ENCODE measurements around the gene BMPR1B.

The BMPR1B gene

GRCh38 chr4:94757192-94758140 is at the start of gene BMPR1B:
BMPR1B (plus strand) TSS chr4:94757955; CDS start chr4:95104425, 346,470 bp downstream.
- H3K27me3 Mint-ChIP-seq (ENCODE audit: low read depth, poor library complexity), result peaks cover 69% of the 10 kb centered on the region

GRCh38 chr4:94711635-94712034 is 46.1 kb upstream of the BMPR1B start:
- Mint-ChIP-seq H3K36me3 (ENCODE audit: low read depth) (no peaks in the 10 kb centered on the region), H3K27ac (peak overlapping the region; percentile 49)

More at GRCh38 chr4:94757192-94758140, at the start of gene BMPR1B:
- Mint-ChIP-seq H3K9me3 (no peaks in the 10 kb centered on the region), H3K27ac (peak within 1 kb of the TSS; percentile 55), H3K36me3 (ENCODE audit: low read depth) (no peaks in the 10 kb centered on the region), H3K4me3 (peak within 1 kb of the TSS; percentile 93), H3K4me1 (peaks cover 20% of the 10 kb centered on the region)
- TF ChIP-seq CTCF (IDR thresholded peaks at IDR 0.05), result no peak
- peak; percentile 44 for DNase-seq

GRCh38 chr4:94714365-94715160 is 43.2 kb upstream of the BMPR1B start:
- Mint-ChIP-seq H3K9me3 (peaks cover 16% of the 10 kb centered on the region), H3K4me1 (peaks cover 11% of the 10 kb centered on the region), H3K4me3 (no peak overlapping the region), H3K27me3 (ENCODE audit: low read depth, poor library complexity) (peaks cover 3% of the 10 kb centered on the region), H3K27ac (no peak overlapping the region), H3K36me3 (ENCODE audit: low read depth) (no peaks in the 10 kb centered on the region)
- TF ChIP-seq CTCF (IDR thresholded peaks at IDR 0.05), result no peak
- DNase-seq, result no peak

More at GRCh38 chr4:94711635-94712034, 46.1 kb upstream of the BMPR1B start:
- Mint-ChIP-seq H3K4me3 (no peak overlapping the region), H3K4me1 (peaks cover 11% of the 10 kb centered on the region), H3K9me3 (peaks cover 8% of the 10 kb centered on the region), H3K27me3 (ENCODE audit: low read depth, poor library complexity) (peaks cover 7% of the 10 kb centered on the region)
- no peak for DNase-seq
- TF ChIP-seq CTCF (IDR thresholded peaks at IDR 0.05), result no peak

- Mint-ChIP-seq H3K36me3 (ENCODE audit: low read depth) (no peaks in the 10 kb centered on the region), H3K4me3 (no peak overlapping the region), H3K27me3 (ENCODE audit: low read depth, poor library complexity) (peaks cover 3% of the 10 kb centered on the region), H3K9me3 (peaks cover 20% of the 10 kb centered on the region), H3K4me1 (peaks cover 11% of the 10 kb centered on the region), H3K27ac (peak overlapping the region; percentile 22)
- no peak for DNase-seq
- no peak for TF ChIP-seq CTCF (IDR thresholded peaks at IDR 0.05)
These were observed 42.0 kb upstream of the BMPR1B start for GRCh38 chr4:94715726-94716125.

GRCh38 chr4:94721310-94721709 is 36.4 kb upstream of the BMPR1B start:
- Mint-ChIP-seq H3K4me1 (peaks cover 5% of the 10 kb centered on the region), H3K4me3 (no peak overlapping the region)

More at GRCh38 chr4:94721310-94721709, 36.4 kb upstream of the BMPR1B start:
- H3K27ac Mint-ChIP-seq, result no peak overlapping the region
- no peaks in the 10 kb centered on the region for H3K36me3 Mint-ChIP-seq (ENCODE audit: low read depth)
- TF ChIP-seq CTCF (IDR thresholded peaks at IDR 0.05), result no peak
- peaks cover 16% of the 10 kb centered on the region for H3K9me3 Mint-ChIP-seq
- H3K27me3 Mint-ChIP-seq (ENCODE audit: low read depth, poor library complexity), result peaks cover 3% of the 10 kb centered on the region
- DNase-seq, result no peak

Data from nephron progenitor cell (in vitro differentiated cells).